GM04504 (cell line): ENCODE results near the gene TSPY1.
"Not testable (repeated sequence)": the region's sequence is repeated elsewhere in the genome, so short reads cannot be mapped to it uniquely, and the experiment has no call there.

Experiments used
- DNase-seq: peaks from one replicate; pipeline ENCODE4 v3.0.0-alpha.2; 2012; ENCODE audit warnings: low read depth

Gene TSPY1

DNA sequence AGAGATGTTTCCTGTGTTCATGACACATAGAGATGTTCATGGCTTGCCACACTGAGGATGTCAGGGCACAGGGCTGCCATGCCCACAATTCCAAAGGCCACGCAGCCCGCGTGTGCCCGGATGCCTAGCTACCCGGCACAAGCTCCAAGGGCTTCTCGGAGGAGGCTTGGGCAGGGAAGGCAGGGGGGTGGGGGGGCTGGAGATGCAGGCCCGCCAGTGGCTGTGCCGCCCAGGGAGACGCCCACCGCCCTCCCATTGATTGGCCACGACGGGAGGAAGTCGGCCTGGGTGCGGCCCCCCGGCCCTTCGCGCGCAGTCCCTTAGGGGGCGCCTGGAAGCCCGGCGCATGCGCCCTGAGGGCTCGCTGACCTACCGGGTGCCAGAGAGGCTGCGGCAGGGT is at the start of gene TSPY1:
TSPY1 (plus strand) TSS at position 301 of the 400 bp plus-strand sequence; CDS start at position 347, 46 bp downstream.
- DNase-seq = not testable (repeated sequence)

DNA sequence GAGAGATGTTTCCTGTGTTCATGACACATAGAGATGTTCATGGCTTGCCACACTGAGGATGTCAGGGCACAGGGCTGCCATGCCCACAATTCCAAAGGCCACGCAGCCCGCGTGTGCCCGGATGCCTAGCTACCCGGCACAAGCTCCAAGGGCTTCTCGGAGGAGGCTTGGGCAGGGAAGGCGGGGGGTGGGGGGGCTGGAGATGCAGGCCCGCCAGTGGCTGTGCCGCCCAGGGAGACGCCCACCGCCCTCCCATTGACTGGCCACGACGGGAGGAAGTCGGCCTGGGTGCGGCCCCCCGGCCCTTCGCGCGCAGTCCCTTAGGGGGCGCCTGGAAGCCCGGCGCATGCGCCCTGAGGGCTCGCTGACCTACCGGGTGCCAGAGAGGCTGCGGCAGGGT is 20.2 kb downstream of the TSPY1 start, which contains the start of gene TSPY9:
TSPY9 (plus strand) TSS at position 301 of the 400 bp plus-strand sequence; CDS start at position 347, 46 bp downstream.
- DNase-seq = not testable (repeated sequence)

- not testable (repeated sequence) for DNase-seq
These were observed 37.6 kb downstream of the TSPY1 start for GRCh38 chrY:9504396-9504795.

GRCh38 chrY:9516287-9516686 is 49.5 kb downstream of the TSPY1 start:
- DNase-seq = not testable (repeated sequence)
